Measurements from ENCODE around the gene EDNRB. TPM values are rescaled to one million over a fixed set of nuclear protein-coding genes. Genes with fewer than 3 reads are reported as not detected.

The EDNRB gene
- 0.11 TPM in 1 of 2 replicates, not detected in the other for total RNA-seq

GRCh38 chr13:77918391-77919245, at the start of gene EDNRB:
Gene EDNRB (minus strand): TSS chr13:77918831. CDS start chr13:77918573, 258 bp downstream.

Small RNA genes lying within 50 kb of the gene (small RNA-seq; reads per million reads assigned to genes)
- gene RN7SL810P: not detected

Other genes with a start within 250 kb of the EDNRB start
- gene SLAIN1, start 221.1 kb downstream of the EDNRB start, total RNA-seq: 0.13 and 0.65 TPM in 2 replicates

All from articular chondrocyte of knee joint (primary cell).